PC-9 (cell line): ENCODE measurements around the gene AMMECR1. TPM values are rescaled to one million over a fixed set of nuclear protein-coding genes. Genes with fewer than 3 reads are reported as not detected.

Experiments
- BruUV-seq: library from RNA; stranded (reverse); fragments of 400-500 nt; replicated peaks from 2 replicates; lab custom pipeline; 2021; lab: Mats Ljungman, UMichigan
- CTCF ChIA-PET: fragments of 300-600 bp; sonication (Branson Sonifier 250); formaldehyde crosslinking; loops from one replicate; lab custom pipeline; 2022; ENCODE audit warnings: antibody characterized with exemption; lab: Charles Lee
- POLR2A ChIA-PET: fragments of 300-600 bp; sonication (Branson Sonifier 250); formaldehyde crosslinking; loops from one replicate; lab custom pipeline; 2022; ENCODE audit warnings: antibody characterized with exemption; ENCODE audit not compliant: unreplicated experiment; lab: Charles Lee
- DNase-seq, 2 experiments: peaks; one replicate each; pipeline versions ENCODE4 v3.0.0 to v3.0.0-alpha.2; 2015 to 2022; ENCODE audit warnings: mixed read lengths in 1 of 2
- H2AFZ ChIP-seq: fragments of 200-600 bp; sonication (generic); 2 replicates; pipeline ENCODE4 v1.8.1; 2017; ENCODE audit warnings: antibody characterized with exemption
- H3F3A ChIP-seq: fragments of 200-600 bp; sonication (generic); 2 replicates; pipeline ENCODE4 v1.8.1; 2017; ENCODE audit warnings: antibody characterized with exemption, mild to moderate bottlenecking, low read depth; ENCODE audit not compliant: insufficient read depth
- H3K27ac ChIP-seq: fragments of 200-600 bp; sonication (generic); 2 replicates; pipeline ENCODE4 v1.6.1; 2016; ENCODE audit warnings: mixed run types
- H3K27me3 ChIP-seq: fragments of 200-600 bp; sonication (generic); 2 replicates; pipeline ENCODE4 v1.6.1; 2016; ENCODE audit warnings: low read depth, mixed run types; ENCODE audit not compliant: insufficient read depth
- H3K36me3 ChIP-seq: fragments of 200-600 bp; sonication (generic); 2 replicates; pipeline ENCODE4 v1.6.1; 2016; ENCODE audit warnings: low read depth, mixed run types
- H3K4me1 ChIP-seq: fragments of 200-600 bp; sonication (generic); replicated peaks from 2 replicates; pipeline ENCODE4 v1.6.1; 2016; ENCODE audit warnings: mixed run types; ENCODE audit not compliant: insufficient read depth
- H3K4me2 ChIP-seq: fragments of 200-600 bp; sonication (generic); 2 replicates; pipeline ENCODE4 v1.6.1; 2017; ENCODE audit warnings: mixed run types
- H3K4me3 ChIP-seq: fragments of 200-600 bp; sonication (generic); 2 replicates; pipeline ENCODE4 v1.6.1; 2016; ENCODE audit warnings: mixed run types
- H3K79me2 ChIP-seq: fragments of 200-600 bp; sonication (generic); 2 replicates; pipeline ENCODE4 v1.6.1; 2017; ENCODE audit warnings: low read depth, mixed run types
- H3K9me2 ChIP-seq: fragments of 200-600 bp; sonication (generic); 2 replicates; pipeline ENCODE4 v1.8.1; 2017; ENCODE audit warnings: mild to moderate bottlenecking; ENCODE audit not compliant: insufficient read depth
- H3K9me3 ChIP-seq: fragments of 200-600 bp; sonication (generic); 2 replicates; pipeline ENCODE4 v1.8.1; 2016; ENCODE audit warnings: low read depth; ENCODE audit not compliant: insufficient read depth
- H4K20me1 ChIP-seq: fragments of 200-600 bp; sonication (generic); 2 replicates; pipeline ENCODE4 v1.8.1; 2017; ENCODE audit not compliant: insufficient read depth
- CTCF ChIP-seq: fragments of 200-600 bp; sonication (generic); conservative IDR thresholded peaks from 2 replicates; pipeline ENCODE4 v1.6.1; 2017; ENCODE audit warnings: mixed run types, antibody characterized with exemption, mild to moderate bottlenecking, moderate library complexity
- EZH2 ChIP-seq: fragments of 200-600 bp; sonication (generic); IDR thresholded peaks from 2 replicates; pipeline ENCODE4 v1.8.0; 2017; ENCODE audit warnings: antibody characterized with exemption, low read depth
- intact Hi-C: fragments of 100-400 bp; cut with micrococcal nuclease; formaldehyde crosslinking; loops from one replicate; pipeline ENCODE4 v1.10.0; 2022; ENCODE audit not compliant: unreplicated experiment
- total RNA-seq: library from RNA; stranded (reverse); gene quantifications from 2 replicates; pipeline ENCODE4 v1.2.3, GENCODE V29; 2021

AMMECR1 gene
- total RNA-seq, 1 experiment from 2014 or later, result 35.4 TPM

- POLR2A ChIA-PET, result no interaction called here
- DNase-seq, result no peak
- no peak for TF ChIP-seq EZH2
- no peak for TF ChIP-seq CTCF
- Histone ChIP-seq H4K20me1 (no peaks in the 10 kb centered on the region), H3K9me3 (no peaks in the 10 kb centered on the region), H3F3A (peaks cover 20% of the 10 kb centered on the region), H3K9me2 (no peaks in the 10 kb centered on the region), H3K4me3 (no peak overlapping the region), H3K36me3 (no peaks in the 10 kb centered on the region), H2AFZ (no peak overlapping the region), H3K27ac (no peak overlapping the region), H3K79me2 (no peaks in the 10 kb centered on the region), H3K4me1 (peaks cover 38% of the 10 kb centered on the region), H3K4me2 (no peak overlapping the region), H3K27me3 (no peaks in the 10 kb centered on the region)
- intact Hi-C loops, result no loop called here
- CTCF ChIA-PET, result no interaction called here
- no TSS peak for BruUV-seq
These were observed 145.7 kb downstream of the AMMECR1 start for GRCh38 chrX:110172215-110172614.

- H3K9me2 ChIP-seq, result no peaks in the 10 kb centered on the region
- ChIA-PET POLR2A (no interaction called here), CTCF (no interaction called here)
- H3K27ac ChIP-seq, result no peak overlapping the region
- no TSS peak for BruUV-seq
- no peak overlapping the region for H3K4me3 ChIP-seq
- no peak for TF ChIP-seq CTCF
- no peak for TF ChIP-seq EZH2
- H4K20me1 ChIP-seq, result no peaks in the 10 kb centered on the region
- H3K27me3 ChIP-seq, result no peaks in the 10 kb centered on the region
- no peaks in the 10 kb centered on the region for H3K9me3 ChIP-seq
- intact Hi-C loops, result no loop called here
- H3K4me2 ChIP-seq, result no peak overlapping the region
- H2AFZ ChIP-seq, result no peak overlapping the region
- H3K4me1 ChIP-seq, result peaks cover 38% of the 10 kb centered on the region
- no peak for DNase-seq
- H3K79me2 ChIP-seq, result no peaks in the 10 kb centered on the region
- H3F3A ChIP-seq, result peaks cover 20% of the 10 kb centered on the region
- no peaks in the 10 kb centered on the region for H3K36me3 ChIP-seq
These were observed 146.4 kb downstream of the AMMECR1 start for GRCh38 chrX:110171442-110171841.

- Histone ChIP-seq H3K4me2 (no peak overlapping the region), H3K4me1 (peaks cover 34% of the 10 kb centered on the region), H3K4me3 (no peak overlapping the region), H2AFZ (no peak overlapping the region), H3K79me2 (no peaks in the 10 kb centered on the region), H3K27ac (no peak overlapping the region), H3K27me3 (no peaks in the 10 kb centered on the region), H4K20me1 (no peaks in the 10 kb centered on the region), H3K36me3 (0 out of 2 replicates have a peak, but pooled peaks cover 4% of the 10 kb centered on the region), H3F3A (peaks cover 20% of the 10 kb centered on the region), H3K9me3 (no peaks in the 10 kb centered on the region), H3K9me2 (no peaks in the 10 kb centered on the region)
- TF ChIP-seq EZH2 (no peak), CTCF (no peak)
- no TSS peak for BruUV-seq
- intact Hi-C loops, result no loop called here
- POLR2A ChIA-PET, result no interaction called here
- DNase-seq, result no peak
- CTCF ChIA-PET, result no interaction called here
These were observed 147.9 kb downstream of the AMMECR1 start for GRCh38 chrX:110170029-110170428.
